ENCODE data around the gene METTL9.

GRCh38 chr16:21611198-21611555 lies 11.8 kb downstream of the METTL9 start:
- TF ChIP-seq CTCF (IDR thresholded peaks at IDR 0.05) (no peak), POLR2A (IDR thresholded peaks at IDR 0.05) (no peak)

Data from uterus (tissue), 2 donors.